Small intestine (tissue), 7 donors: Measurements from ENCODE around the gene IPCEF1. TPM values are rescaled to one million over a fixed set of nuclear protein-coding genes. Genes with fewer than 3 reads are reported as not detected.
"Not testable (repeated sequence)": the region's sequence is repeated elsewhere in the genome, so short reads cannot be mapped to it uniquely, and the experiment has no call there.

Source experiments
- DNase-seq, 2 donors: peaks; one replicate each; pipeline versions ENCODE4 v3.0.0 to v3.0.0-alpha.2; 2013
- FAIRE-seq: peaks from 2 replicates; lab custom pipeline; 2012; peaks lifted over from hg19 to GRCh38; lab: Jason Lieb, UNC
- H3K27ac ChIP-seq, 3 donors: one replicate each; pipeline ENCODE4 v1.5.1; 2013; ENCODE audit warnings: low read length in 2 of 3, mild to moderate bottlenecking in 2 of 3, control low read depth in 1 of 3, inconsistent platforms in 1 of 3, low read depth in 1 of 3, moderate library complexity in 1 of 3
- H3K27me3 ChIP-seq, 3 donors: one replicate each; pipeline ENCODE4 v1.6.1; 2013; ENCODE audit warnings: low read length in 3 of 3, inconsistent platforms in 1 of 3; ENCODE audit not compliant: control insufficient read depth in 3 of 3, insufficient read depth in 3 of 3
- H3K36me3 ChIP-seq, 3 donors: one replicate each; pipeline ENCODE4 v1.6.1; 2013; ENCODE audit warnings: low read length in 3 of 3, inconsistent platforms in 1 of 3, low read depth in 1 of 3, mild to moderate bottlenecking in 1 of 3, moderate library complexity in 1 of 3; ENCODE audit not compliant: control insufficient read depth in 3 of 3, insufficient read depth in 2 of 3
- H3K4me1 ChIP-seq, 3 donors: one replicate each; pipeline ENCODE4 v1.6.1; 2013; ENCODE audit warnings: low read length in 2 of 3, inconsistent platforms in 1 of 3, low read depth in 1 of 3, mild to moderate bottlenecking in 1 of 3, moderate library complexity in 1 of 3; ENCODE audit not compliant: control insufficient read depth in 3 of 3, insufficient read depth in 2 of 3
- H3K4me3 ChIP-seq, 3 donors: one replicate each; pipeline ENCODE4 v1.5.1; 2013; ENCODE audit warnings: low read length in 3 of 3, control low read depth in 1 of 3, inconsistent platforms in 1 of 3, low read depth in 1 of 3, mild to moderate bottlenecking in 1 of 3, moderate library complexity in 1 of 3
- H3K9me3 ChIP-seq, 2 donors: one replicate each; pipeline ENCODE4 v1.6.1; 2013; ENCODE audit warnings: low read depth in 1 of 2, low read length in 1 of 2; ENCODE audit not compliant: control insufficient read depth in 2 of 2, insufficient read depth in 1 of 2
- WGBS, 3 donors: extraction: QIAGEN DNeasy Blood & Tissue Kit; methylation state at CpG; one replicate each; pipeline ENCODE4 v1.1.7; 2013; 5-methylcytosine and 5-hydroxymethylcytosine counted together
- polyA plus RNA-seq, 4 donors: library from polyadenylated mRNA; stranded (reverse) in 3 of 4; unstranded in 1 of 4; fragments of 200-250 nt in 3 of 4; fragments of 120-200 nt in 1 of 4; gene quantifications; one replicate each; pipeline versions ENCODE4 v1.2.1 to v1.2.3, GENCODE V29; 2013
- donor health status: healthy with polysubstance abuse.
- donor health status: control.
- donor health status: control.
- donor health status: Bipolar disorder and iron deficiency.
- donor health status: healthy.

The IPCEF1 gene
- polyA plus RNA-seq, 4 donors: 0.45 to 2.1 (median 0.79) TPM

- Histone ChIP-seq H3K4me1 (no peaks in the 10 kb centered on the region), H3K27me3 (no peaks in the 10 kb centered on the region), H3K9me3 (no peaks in the 10 kb centered on the region), H3K36me3 (no peaks in the 10 kb centered on the region), H3K4me3 (no peak overlapping the region), H3K27ac (no peak overlapping the region)
- no peak for DNase-seq
- WGBS, 3 donors: 82 to 87% (median 85%) methylated on average over 13 of the region's 13 CpGs
- FAIRE-seq: no peak
Measured at GRCh38 chr6:154242617-154243357, 113.8 kb downstream of the IPCEF1 start.

GRCh38 chr6:154241581-154241980 lies 115.0 kb downstream of the IPCEF1 start:
- Histone ChIP-seq H3K9me3 (no peaks in the 10 kb centered on the region), H3K27ac (no peak overlapping the region), H3K4me1 (no peaks in the 10 kb centered on the region), H3K36me3 (no peaks in the 10 kb centered on the region), H3K27me3 (no peaks in the 10 kb centered on the region), H3K4me3 (no peak overlapping the region)
- DNase-seq: no peak
- WGBS, 3 donors: 89 to 90% (median 89%) methylated on average over 8 of the region's 8 CpGs
- no peak for FAIRE-seq

DNA sequence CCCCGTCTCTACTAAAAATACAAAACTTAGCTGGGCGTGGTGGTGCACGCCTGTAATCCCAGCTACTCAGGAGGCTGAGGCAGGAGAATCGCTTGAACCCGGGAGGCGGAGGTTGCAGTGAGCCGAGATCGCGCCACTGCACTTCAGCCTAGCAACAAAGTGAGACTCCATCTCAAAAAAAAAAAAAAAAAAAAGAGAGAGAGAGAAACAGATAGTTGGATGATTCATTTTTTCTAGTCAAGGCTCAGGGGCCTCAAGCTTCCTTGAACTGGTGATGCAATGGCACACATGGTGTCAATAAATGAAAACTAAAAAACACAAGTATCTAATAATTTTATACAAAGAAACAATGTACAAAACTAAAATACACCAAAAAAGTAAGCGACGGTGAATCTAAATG lies 115.5 kb downstream of the IPCEF1 start:
- H3K27ac ChIP-seq, H3K4me3 ChIP-seq, H3K9me3 ChIP-seq, H3K27me3 ChIP-seq, H3K4me1 ChIP-seq, FAIRE-seq, DNase-seq, H3K36me3 ChIP-seq: not testable (repeated sequence)
- 79 to 94% (median 91%) methylated on average over 11 of the region's 11 CpGs for WGBS, 3 donors

- 75 to 83% (median 82%) methylated on average over 7 of the region's 7 CpGs for WGBS, 3 donors
- Histone ChIP-seq H3K4me1 (no peaks in the 10 kb centered on the region), H3K27me3 (no peaks in the 10 kb centered on the region), H3K9me3 (no peaks in the 10 kb centered on the region), H3K36me3 (no peaks in the 10 kb centered on the region), H3K27ac (no peak overlapping the region), H3K4me3 (no peak overlapping the region)
- FAIRE-seq (no peak), DNase-seq (no peak)
Measured at GRCh38 chr6:154239392-154239791, 117.2 kb downstream of the IPCEF1 start.

DNA sequence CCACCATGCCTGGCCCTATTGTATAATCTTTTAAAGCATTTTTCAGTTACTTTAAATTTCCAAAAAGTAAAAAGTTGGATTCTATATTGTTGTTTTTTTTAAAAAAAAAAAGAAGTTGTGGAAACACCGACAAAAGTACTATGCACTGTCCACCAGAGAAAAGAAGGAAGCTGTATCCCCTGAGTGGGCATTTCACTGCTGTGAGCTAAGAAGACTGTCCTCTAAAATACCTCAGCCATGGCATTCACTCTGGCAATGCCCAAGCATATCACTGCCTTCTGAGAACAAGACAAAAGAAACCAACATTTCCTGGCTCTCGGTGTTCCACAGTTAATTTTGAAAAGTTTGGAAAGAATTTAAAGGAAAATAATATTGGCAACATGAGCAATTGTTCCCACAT lies 117.8 kb downstream of the IPCEF1 start:
- Histone ChIP-seq H3K4me1 (no peaks in the 10 kb centered on the region), H3K36me3 (no peaks in the 10 kb centered on the region), H3K27ac (no peak overlapping the region), H3K27me3 (no peaks in the 10 kb centered on the region), H3K9me3 (no peaks in the 10 kb centered on the region), H3K4me3 (no peak overlapping the region)
- no peak for FAIRE-seq
- WGBS, 3 donors: 79 to 89% (median 88%) methylated on average over 2 of the region's 2 CpGs
- no peak for DNase-seq

- FAIRE-seq: no peak
- WGBS, 3 donors: 83 to 87% (median 85%) methylated on average over 4 of the region's 4 CpGs
Measured at GRCh38 chr6:154236646-154237301, 119.8 kb downstream of the IPCEF1 start.

DNA sequence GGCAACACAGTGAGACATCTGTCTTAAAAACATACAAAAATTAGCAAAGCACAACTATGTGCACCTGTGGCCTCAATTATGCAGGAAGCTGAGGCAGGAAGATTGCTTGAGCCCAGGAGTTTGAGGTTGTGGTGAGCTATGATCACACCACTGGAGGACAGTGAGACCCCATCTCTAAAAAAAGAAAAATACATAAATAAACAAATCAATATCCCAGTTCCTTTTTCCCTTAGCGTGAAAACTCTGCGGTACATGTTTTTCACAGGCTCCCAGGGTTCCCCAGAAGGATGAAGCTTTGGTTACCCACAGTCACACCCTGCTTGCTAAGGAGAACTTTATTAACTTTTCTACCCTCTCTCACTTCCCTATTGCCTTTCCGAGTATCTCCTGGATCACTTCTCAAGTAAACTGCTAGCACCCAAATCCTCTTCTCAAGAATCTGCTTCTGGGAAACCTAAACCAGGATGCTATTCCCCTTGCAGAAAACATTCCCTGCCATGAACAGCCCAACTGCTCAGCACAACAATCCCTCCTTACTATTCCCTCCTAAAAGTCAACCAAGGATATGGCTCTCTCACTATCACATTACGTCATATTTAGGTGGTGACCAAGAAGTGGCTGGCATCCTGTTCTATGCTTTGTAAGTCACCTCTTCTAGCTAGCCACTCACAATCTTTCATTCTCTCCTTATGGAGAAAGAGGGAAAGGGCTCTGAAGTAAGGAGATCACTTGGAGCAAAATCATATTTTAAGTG lies 122.4 kb downstream of the IPCEF1 start:
- Histone ChIP-seq H3K36me3 (no peaks in the 10 kb centered on the region), H3K27me3 (no peaks in the 10 kb centered on the region), H3K4me3 (no peak overlapping the region), H3K27ac (no peak overlapping the region), H3K4me1 (peaks cover 0 to 4% (median 0%) of the 10 kb centered on the region in 3 donors), H3K9me3 (no peaks in the 10 kb centered on the region)
- 74 to 85% (median 75%) methylated on average over 4 of the region's 4 CpGs for WGBS, 3 donors
- no peak for DNase-seq
- FAIRE-seq: no peak

More at GRCh38 chr6:154236646-154237301, 119.8 kb downstream of the IPCEF1 start:
- H3K27ac ChIP-seq: no peak overlapping the region
- H3K9me3 ChIP-seq: no peaks in the 10 kb centered on the region
- no peak for DNase-seq
- H3K27me3 ChIP-seq: no peaks in the 10 kb centered on the region
- no peaks in the 10 kb centered on the region for H3K36me3 ChIP-seq
- no peak overlapping the region for H3K4me3 ChIP-seq
- no peaks in the 10 kb centered on the region for H3K4me1 ChIP-seq

GRCh38 chr6:154233383-154233782 lies 123.2 kb downstream of the IPCEF1 start:
- no peaks in the 10 kb centered on the region for H3K9me3 ChIP-seq
- H3K4me3 ChIP-seq: no peak overlapping the region
- DNase-seq: no peak
- peaks cover 0 to 4% (median 0%) of the 10 kb centered on the region in 3 donors for H3K4me1 ChIP-seq
- 93 to 98% (median 94%) methylated on average over 2 of the region's 2 CpGs for WGBS, 3 donors
- H3K36me3 ChIP-seq: no peaks in the 10 kb centered on the region
- FAIRE-seq: no peak
- no peaks in the 10 kb centered on the region for H3K27me3 ChIP-seq
- no peak overlapping the region for H3K27ac ChIP-seq
